ENCODE measurements around the gene SKI.

The SKI gene

GRCh38 chr1:2228157-2228594, at the start of gene SKI:
SKI (plus strand) TSS chr1:2228319; CDS start chr1:2228767, 448 bp downstream.
- DNase-seq (ENCODE audit: low spot score), result no peak

GRCh38 chr1:2178875-2179274, 49.2 kb upstream of the SKI start:
- no peak for DNase-seq (ENCODE audit: low spot score)

- DNase-seq (ENCODE audit: low spot score), result no peak
These were observed 48.7 kb upstream of the SKI start for GRCh38 chr1:2179283-2180013.

- no peak for DNase-seq (ENCODE audit: low spot score)
These were observed 47.5 kb upstream of the SKI start for GRCh38 chr1:2180297-2181245.

GRCh38 chr1:2181271-2181670, 46.8 kb upstream of the SKI start:
- DNase-seq (ENCODE audit: low spot score), result no peak

GRCh38 chr1:2181752-2182151, 46.4 kb upstream of the SKI start:
- DNase-seq (ENCODE audit: low spot score), result no peak

GRCh38 chr1:2182376-2182775, 45.7 kb upstream of the SKI start:
- DNase-seq (ENCODE audit: low spot score), result no peak

GRCh38 chr1:2183937-2184334, 44.2 kb upstream of the SKI start:
- no peak for DNase-seq (ENCODE audit: low spot score)

GRCh38 chr1:2184531-2184930, 43.6 kb upstream of the SKI start:
- no peak for DNase-seq (ENCODE audit: low spot score)

GRCh38 chr1:2184934-2185333, 43.2 kb upstream of the SKI start:
- no peak for DNase-seq (ENCODE audit: low spot score)

- no peak for DNase-seq (ENCODE audit: low spot score)
These were observed 42.0 kb upstream of the SKI start for GRCh38 chr1:2185880-2186855.

- DNase-seq (ENCODE audit: low spot score), result no peak
These were observed 41.2 kb upstream of the SKI start for GRCh38 chr1:2186901-2187300.

- no peak for DNase-seq (ENCODE audit: low spot score)
These were observed 40.5 kb upstream of the SKI start for GRCh38 chr1:2187619-2188018.

GRCh38 chr1:2188336-2188735, 39.8 kb upstream of the SKI start:
- no peak for DNase-seq (ENCODE audit: low spot score)

- peak; percentile 66 for DNase-seq (ENCODE audit: low spot score)
These were observed 38.4 kb upstream of the SKI start for GRCh38 chr1:2189459-2190425.

GRCh38 chr1:2190491-2190976, 37.6 kb upstream of the SKI start:
- no peak for DNase-seq (ENCODE audit: low spot score)

GRCh38 chr1:2192031-2192995, 35.8 kb upstream of the SKI start:
- DNase-seq (ENCODE audit: low spot score), result no peak

- DNase-seq (ENCODE audit: low spot score), result no peak
These were observed 34.4 kb upstream of the SKI start for GRCh38 chr1:2193514-2194281.
